Articular chondrocyte of knee joint (primary cell): ENCODE results near the gene APOF. TPM values are rescaled to one million over a fixed set of nuclear protein-coding genes. Genes with fewer than 3 reads are reported as not detected.

ENCODE experiments used
- small RNA-seq: library from RNA; depleted of rRNA; stranded (forward); fragments of <200 nt; gene quantifications from one replicate; pipeline ENCODE3, GENCODE V24; 2012
- total RNA-seq: library from RNA; depleted of rRNA; stranded (reverse); fragments of >200 nt; gene quantifications from 2 replicates; pipeline ENCODE4 v1.2.3, GENCODE V29; 2012

Gene APOF
- not detected in 2 replicates for total RNA-seq

GRCh38 chr12:56362130-56363059, at the start of gene APOF:
TSS of gene APOF (minus strand) at chr12:56362857. CDS start at chr12:56362745, 112 bp downstream.

GRCh38 chr12:56359851-56360767, 2.5 kb downstream of the APOF start, which contains the start of gene STAT2:
TSS of gene STAT2 (minus strand) at chr12:56360107. CDS start at chr12:56356571, 3,536 bp downstream.

GRCh38 chr12:56338308-56339157, 24.1 kb downstream of the APOF start, which contains the start of gene IL23A:
TSS of gene IL23A (plus strand) at chr12:56338884. CDS start at chr12:56339045, 161 bp downstream.

GRCh38 chr12:56333679-56334489, 28.8 kb downstream of the APOF start, which contains the start of gene PAN2:
TSS of gene PAN2 (minus strand) at chr12:56334000. CDS start at chr12:56333094, 906 bp downstream.

GRCh38 chr12:56315622-56316473, 46.8 kb downstream of the APOF start, which contains the start of gene CNPY2:
TSS of gene CNPY2 (minus strand) at chr12:56315988. CDS start at chr12:56315217, 771 bp downstream.

Small RNA genes within 50 kb of the gene (small RNA-seq; reads per million reads assigned to genes)
- not detected for gene RNU7-40P

Other genes starting within 250 kb of the APOF start
- gene RPL41, start 246.2 kb downstream of the APOF start, total RNA-seq = 1,970 and 2,516 TPM in 2 replicates
- 5.7 and 7.4 TPM in 2 replicates for gene ZC3H10, start 244.6 kb downstream of the APOF start, total RNA-seq
- 212 and 228 TPM in 2 replicates for gene ESYT1, start 234.6 kb downstream of the APOF start, total RNA-seq
- gene MYL6B, start 210.3 kb downstream of the APOF start, total RNA-seq = 59.9 and 62.3 TPM in 2 replicates
- gene MYL6, start 204.5 kb downstream of the APOF start, total RNA-seq = 1,601 and 1,692 TPM in 2 replicates
- gene SMARCC2, start 173.4 kb downstream of the APOF start, total RNA-seq = 56.1 and 59.6 TPM in 2 replicates
- 74.9 and 77.1 TPM in 2 replicates for gene RNF41, start 140.9 kb downstream of the APOF start, total RNA-seq
- gene NABP2, start 138.5 kb downstream of the APOF start, total RNA-seq = 24.3 and 25.3 TPM in 2 replicates
- not detected in 2 replicates for gene SLC39A5, start 132.8 kb downstream of the APOF start, total RNA-seq
- 18.7 and 18.8 TPM in 2 replicates for gene ANKRD52, start 104.5 kb downstream of the APOF start, total RNA-seq
- 13.2 and 14.4 TPM in 2 replicates for gene COQ10A, start 95.9 kb downstream of the APOF start, total RNA-seq
- 98.2 and 115 TPM in 2 replicates for gene CS, start 62.5 kb downstream of the APOF start, total RNA-seq
- gene CNPY2, start 46.9 kb downstream of the APOF start, total RNA-seq = 83.3 and 97.1 TPM in 2 replicates
- 17.4 and 23.3 TPM in 2 replicates for gene PAN2, start 28.9 kb downstream of the APOF start, total RNA-seq
- gene IL23A, start 24.0 kb downstream of the APOF start, total RNA-seq = not detected in 2 replicates
- 398 and 486 TPM in 2 replicates for gene STAT2, start 2.8 kb downstream of the APOF start, total RNA-seq
- 4.6 and 4.8 TPM in 2 replicates for gene TIMELESS, start 86.6 kb upstream of the APOF start, total RNA-seq
- 0.26 TPM in 1 of 2 replicates, not detected in the other for gene MIP, start 91.8 kb upstream of the APOF start, total RNA-seq
- gene SPRYD4, start 105.7 kb upstream of the APOF start, total RNA-seq = 2.1 and 2.6 TPM in 2 replicates
- not detected in 2 replicates for gene GLS2, start 125.3 kb upstream of the APOF start, total RNA-seq
- gene RBMS2, start 159.0 kb upstream of the APOF start, total RNA-seq = 40.6 and 47.0 TPM in 2 replicates